DMS153 treated with DMSO at 0.1 percent for 48 hours (cell line): ENCODE data around the gene ING2.
"Not testable (repeated sequence)": the region's sequence is repeated elsewhere in the genome, so short reads cannot be mapped to it uniquely, and the experiment has no call there.

Experiments
- DNase-seq: peaks from one replicate; lab custom pipeline; 2025; ENCODE audit not compliant: unreplicated experiment; lab: John Stamatoyannopoulos, UW

Gene ING2, protein sequence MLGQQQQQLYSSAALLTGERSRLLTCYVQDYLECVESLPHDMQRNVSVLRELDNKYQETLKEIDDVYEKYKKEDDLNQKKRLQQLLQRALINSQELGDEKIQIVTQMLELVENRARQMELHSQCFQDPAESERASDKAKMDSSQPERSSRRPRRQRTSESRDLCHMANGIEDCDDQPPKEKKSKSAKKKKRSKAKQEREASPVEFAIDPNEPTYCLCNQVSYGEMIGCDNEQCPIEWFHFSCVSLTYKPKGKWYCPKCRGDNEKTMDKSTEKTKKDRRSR

GRCh38 chr4:183504930-183505610 is at the start of gene ING2:
ING2 (plus strand) TSS chr4:183505058; CDS start chr4:183505196, 138 bp downstream.
- DNase-seq, result no peak

DNA sequence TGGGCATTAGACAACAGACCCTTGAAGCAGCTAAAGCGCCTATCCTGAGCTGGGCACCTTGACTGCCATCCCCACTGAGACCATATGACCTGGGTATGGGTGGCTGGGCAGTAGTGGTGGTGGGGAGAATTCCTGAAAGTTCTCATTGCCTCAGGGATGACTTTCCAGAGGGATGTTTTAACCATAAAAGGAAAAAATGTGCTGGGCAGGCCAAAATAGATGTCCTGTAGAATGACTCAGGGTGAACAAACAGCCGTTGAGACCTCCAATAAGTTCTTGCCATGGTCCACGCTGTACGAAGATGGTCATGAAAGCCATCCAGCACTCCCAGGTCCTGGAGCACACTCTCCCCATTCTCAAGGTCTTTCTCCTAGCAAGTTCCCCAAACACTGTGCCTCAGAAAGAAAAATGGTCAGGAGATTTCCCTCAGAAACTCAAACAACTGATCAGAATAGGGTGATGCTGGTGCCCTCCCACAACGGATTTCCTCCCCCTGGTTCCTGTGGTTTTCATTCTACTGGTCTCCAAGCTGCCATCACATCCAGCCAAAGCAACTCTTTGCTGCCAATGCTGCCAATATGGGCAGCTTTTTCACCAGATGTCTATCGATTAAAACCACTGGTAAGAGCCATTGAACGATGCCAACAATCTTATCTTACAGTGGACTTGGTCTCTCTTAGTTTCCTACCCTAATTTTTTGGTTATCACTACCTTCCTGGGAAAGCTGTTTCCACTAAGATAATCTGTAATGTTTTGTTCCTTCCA is 49.2 kb upstream of the ING2 start:
- no peak for DNase-seq

- no peak for DNase-seq
Measured at GRCh38 chr4:183458005-183458404, 46.9 kb upstream of the ING2 start.

- DNase-seq, result not testable (repeated sequence)
Measured at GRCh38 chr4:183463903-183464619, 40.8 kb upstream of the ING2 start.

DNA sequence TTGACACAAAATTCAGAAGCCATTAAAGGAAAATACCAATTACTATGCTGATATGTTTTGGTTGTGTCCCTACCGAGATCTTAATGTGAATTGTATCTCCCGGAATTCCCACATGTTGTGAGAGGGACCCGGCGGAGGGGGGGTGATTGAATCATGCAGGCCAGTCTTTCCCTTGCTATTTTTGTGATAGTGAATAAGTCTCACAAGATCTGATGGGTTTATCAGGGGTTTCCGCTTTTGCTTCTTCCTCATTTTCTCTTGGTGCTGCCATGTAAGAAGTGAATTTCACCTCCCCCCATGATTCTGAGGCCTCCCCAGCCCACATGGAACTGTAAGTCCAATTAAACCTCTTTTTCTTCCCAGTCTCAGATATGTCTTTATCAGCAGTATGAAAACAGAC is 39.0 kb upstream of the ING2 start:
- DNase-seq, result not testable (repeated sequence)

DNA sequence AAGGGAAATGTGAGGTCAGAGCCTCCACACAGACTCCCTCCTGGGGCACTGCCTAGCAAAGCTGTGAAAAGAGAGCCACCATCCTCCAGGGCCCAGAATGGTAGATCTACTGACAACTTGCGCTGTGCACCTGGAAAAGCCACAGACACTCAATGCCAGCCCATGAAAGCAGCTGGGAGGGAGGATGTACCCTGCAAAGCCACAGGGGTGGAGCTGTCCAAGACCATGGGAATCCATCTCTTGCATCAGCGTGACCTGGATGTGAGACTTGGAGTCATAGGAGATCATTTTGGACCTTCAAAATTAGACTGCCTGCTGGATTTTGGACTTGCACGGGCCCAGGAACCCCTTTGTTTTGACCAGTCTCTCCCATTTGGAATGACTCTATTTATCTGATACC is 37.6 kb upstream of the ING2 start:
- DNase-seq, result no peak

- DNase-seq, result no peak
Measured at GRCh38 chr4:183468210-183469095, 36.4 kb upstream of the ING2 start.

- DNase-seq, result no peak
Measured at GRCh38 chr4:183469285-183469684, 35.6 kb upstream of the ING2 start.

GRCh38 chr4:183469936-183470335 is 34.9 kb upstream of the ING2 start:
- no peak for DNase-seq

GRCh38 chr4:183470821-183471220 is 34.0 kb upstream of the ING2 start:
- no peak for DNase-seq

DNA sequence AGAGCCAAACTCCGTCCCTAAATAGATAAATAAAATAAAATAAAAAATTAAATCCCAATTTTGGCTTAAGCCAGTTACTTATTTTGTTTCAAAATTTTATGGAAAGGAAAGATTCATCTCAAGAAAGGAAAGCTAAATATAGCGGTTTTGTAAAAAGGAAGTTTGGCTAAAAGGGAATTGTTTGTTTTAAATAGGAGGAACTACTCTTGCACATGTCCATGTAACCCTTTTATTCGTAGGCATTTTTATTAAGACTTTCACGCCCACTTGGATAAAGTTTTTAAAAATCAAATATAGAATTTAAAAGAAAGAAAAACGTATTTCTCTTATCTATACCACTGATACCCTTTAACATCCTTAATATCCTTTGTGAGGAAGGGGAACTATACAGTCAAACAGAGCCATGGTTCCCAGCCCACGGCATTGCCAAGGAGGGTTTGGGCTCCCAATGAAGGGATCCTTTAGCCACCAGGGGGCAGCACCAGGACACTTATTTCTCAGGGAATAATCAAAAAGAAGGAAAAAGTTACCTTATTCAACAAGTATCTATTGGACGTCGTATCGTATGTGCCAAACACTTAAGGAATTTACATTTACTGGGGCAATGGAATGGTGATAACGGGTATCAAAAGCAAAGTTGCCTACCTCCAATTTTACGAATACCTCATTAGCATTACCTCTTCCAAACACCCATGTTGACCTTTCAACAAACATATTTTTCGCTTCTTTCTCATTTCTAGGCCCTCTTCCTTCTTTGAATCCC is 32.7 kb upstream of the ING2 start:
- DNase-seq, result peak; percentile 70

- no peak for DNase-seq
Measured at GRCh38 chr4:183478123-183478522, 26.7 kb upstream of the ING2 start.

DNA sequence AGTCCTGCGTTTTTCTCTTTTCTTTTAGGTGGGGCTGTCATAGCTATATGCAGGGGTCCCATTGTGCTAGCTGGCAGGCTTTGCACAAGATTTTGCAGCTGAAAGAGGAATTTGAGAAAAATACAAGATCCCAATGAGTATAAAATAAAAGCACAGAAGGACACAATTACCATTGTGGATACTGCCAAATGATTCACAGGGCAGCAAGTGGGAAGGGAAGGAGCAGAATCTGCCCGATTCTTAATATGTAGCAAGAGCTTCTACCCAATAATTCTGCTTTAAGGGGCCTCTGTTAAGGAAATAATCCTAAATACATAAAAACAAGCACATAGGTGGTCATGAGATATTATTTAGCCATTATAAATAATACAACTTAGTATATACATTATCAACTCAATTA is 25.9 kb upstream of the ING2 start:
- DNase-seq, result no peak

- not testable (repeated sequence) for DNase-seq
Measured at GRCh38 chr4:183482515-183483095, 22.3 kb upstream of the ING2 start.

DNA sequence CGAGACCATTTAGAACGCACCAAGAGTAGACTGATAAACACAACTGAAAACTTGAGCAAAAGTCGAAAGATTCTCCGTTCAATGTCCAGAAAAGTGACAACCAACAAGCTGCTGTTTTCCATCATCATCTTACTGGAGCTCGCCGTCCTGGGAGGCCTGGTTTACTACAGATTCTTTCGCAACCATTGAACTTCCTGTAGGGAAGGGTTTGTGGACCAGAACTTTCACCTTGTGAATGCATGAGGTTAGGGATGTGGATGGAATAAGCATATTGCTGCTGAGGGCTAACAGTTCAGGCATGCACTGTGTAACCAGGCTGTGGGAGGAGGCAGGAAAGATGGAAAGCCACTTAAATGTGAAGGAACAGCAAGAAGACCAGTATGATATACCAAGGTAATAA is 20.9 kb upstream of the ING2 start:
- DNase-seq, result no peak

DNA sequence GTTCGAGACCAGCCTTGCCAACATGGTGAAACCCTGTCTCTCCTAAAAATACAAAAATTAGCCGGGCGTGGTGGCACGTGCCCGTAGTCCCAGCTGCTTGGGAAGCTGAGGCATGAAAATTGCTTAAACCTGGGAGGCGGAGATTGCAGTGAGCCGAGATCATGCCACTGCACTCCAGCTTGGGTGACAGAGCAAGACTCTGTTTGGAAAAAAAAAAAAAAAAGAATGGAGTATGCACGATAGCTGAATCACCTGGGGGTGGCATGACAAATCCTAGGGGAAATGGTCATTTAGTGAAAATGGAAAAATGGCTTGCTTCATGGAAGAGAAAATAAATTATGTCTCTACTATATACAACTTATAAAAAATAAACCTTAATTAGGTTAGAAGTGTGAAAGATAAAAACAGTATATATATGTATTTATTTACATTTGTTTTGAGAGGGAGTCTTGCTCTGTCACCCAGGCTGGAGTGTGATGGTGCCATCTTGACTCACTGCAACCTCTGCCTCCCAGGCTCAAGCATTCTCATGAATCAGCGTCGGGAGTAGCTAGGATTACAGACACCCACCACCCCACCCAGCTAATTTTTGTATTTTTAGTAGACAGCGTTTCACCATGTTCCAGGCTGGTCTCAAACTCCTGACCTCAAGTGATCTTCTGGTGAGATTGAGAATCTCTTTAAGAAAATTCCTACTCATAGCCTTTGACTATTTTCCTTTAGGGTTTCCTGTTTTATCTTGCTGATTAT is 19.3 kb upstream of the ING2 start:
- DNase-seq, result no peak

GRCh38 chr4:183492791-183493222 is 12.1 kb upstream of the ING2 start:
- DNase-seq, result no peak

DNA sequence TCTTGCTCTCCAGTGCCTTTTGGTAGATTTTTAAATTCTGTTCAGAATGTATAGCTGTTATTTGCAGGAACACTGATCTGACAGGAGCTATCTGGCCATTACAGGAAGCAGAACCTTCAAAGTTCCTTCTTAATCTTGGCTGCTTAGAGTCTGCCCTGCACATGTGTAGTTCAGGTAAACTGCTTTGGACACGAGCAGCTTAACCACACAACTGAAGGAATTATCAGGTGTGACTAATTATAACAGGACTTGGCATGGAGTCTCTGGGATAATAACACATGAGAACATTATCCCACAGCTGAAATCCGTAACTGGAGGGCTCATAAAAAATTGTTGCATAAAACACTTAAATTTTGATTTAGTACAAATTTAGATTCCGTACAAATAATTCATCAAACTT is 11.6 kb upstream of the ING2 start:
- no peak for DNase-seq

DNA sequence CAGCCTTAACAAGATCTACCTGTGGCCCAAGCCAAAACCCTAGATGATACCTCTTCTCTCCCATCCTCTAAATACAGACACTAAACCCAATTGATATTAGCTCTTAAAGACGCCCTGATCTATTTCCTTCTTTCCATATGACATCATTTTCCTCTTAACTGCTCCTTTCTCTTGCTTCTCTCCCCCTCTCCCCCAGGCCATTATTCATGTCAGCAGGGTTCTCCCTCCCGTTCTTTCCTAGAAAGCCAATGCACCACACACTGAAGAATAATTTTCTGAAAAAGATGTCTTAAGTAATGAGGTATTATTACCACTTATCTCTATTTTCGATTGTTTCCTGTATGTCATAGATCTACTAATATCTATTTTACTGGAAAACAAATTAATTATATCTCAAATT is 9.7 kb upstream of the ING2 start:
- no peak for DNase-seq
